Measurements from ENCODE around the gene ELFN1.

DNA sequence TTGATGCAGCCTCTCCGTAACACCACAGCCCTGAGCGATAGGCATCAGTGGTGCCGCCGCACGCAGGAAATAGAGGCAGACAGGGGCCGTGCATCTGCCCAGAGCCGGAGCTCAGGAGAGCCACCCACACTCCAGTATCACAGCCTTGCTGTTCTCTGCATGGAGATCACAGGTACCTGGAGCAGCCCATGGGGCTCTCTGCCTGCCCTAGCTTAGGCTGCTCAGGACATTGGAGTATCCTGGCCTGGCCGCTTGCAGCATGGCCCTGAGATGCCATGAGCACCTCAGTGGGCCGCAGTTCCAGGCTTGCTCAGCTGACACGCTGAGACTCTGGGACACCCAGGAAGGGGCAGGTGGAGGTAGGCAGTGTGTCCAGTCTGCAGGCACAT, 47.0 kb downstream of the ELFN1 start:
- TF ChIP-seq, protein P1, sequence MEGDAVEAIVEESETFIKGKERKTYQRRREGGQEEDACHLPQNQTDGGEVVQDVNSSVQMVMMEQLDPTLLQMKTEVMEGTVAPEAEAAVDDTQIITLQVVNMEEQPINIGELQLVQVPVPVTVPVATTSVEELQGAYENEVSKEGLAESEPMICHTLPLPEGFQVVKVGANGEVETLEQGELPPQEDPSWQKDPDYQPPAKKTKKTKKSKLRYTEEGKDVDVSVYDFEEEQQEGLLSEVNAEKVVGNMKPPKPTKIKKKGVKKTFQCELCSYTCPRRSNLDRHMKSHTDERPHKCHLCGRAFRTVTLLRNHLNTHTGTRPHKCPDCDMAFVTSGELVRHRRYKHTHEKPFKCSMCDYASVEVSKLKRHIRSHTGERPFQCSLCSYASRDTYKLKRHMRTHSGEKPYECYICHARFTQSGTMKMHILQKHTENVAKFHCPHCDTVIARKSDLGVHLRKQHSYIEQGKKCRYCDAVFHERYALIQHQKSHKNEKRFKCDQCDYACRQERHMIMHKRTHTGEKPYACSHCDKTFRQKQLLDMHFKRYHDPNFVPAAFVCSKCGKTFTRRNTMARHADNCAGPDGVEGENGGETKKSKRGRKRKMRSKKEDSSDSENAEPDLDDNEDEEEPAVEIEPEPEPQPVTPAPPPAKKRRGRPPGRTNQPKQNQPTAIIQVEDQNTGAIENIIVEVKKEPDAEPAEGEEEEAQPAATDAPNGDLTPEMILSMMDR (IDR thresholded peaks at IDR 0.05 in 4 of 5, conservative IDR thresholded peaks at IDR 0.05 in 1 of 5): no peak
- no peak for TF ChIP-seq POLR2A (IDR thresholded peaks at IDR 0.05)

Data from gastrocnemius medialis (tissue), 4 donors.